WTC11 (cell line): Measurements from ENCODE around the gene ZMIZ1. TPM values are rescaled to one million over a fixed set of nuclear protein-coding genes. Genes with fewer than 3 reads are reported as not detected.

ENCODE experiments used
- ATAC-seq: fragments of 200-7000 bp; cut with Tn5 transposase; 2 replicates; pipeline ENCODE4 v1.10.0; 2021; ENCODE audit warnings: mild to moderate bottlenecking, moderate library complexity
- CTCF ChIA-PET: fragments of 300-600 bp; sonication (Branson Sonifier 250); formaldehyde crosslinking; loops from one replicate; lab custom pipeline; 2021; ENCODE audit warnings: antibody characterized with exemption; lab: Charles Lee
- POLR2A ChIA-PET: fragments of 350-600 bp; sonication (Branson Sonifier 250); formaldehyde crosslinking; loops from one replicate; lab custom pipeline; 2021; ENCODE audit warnings: antibody characterized with exemption; lab: Charles Lee
- DNase-seq: peaks from one replicate; pipeline ENCODE4 v3.0.0; 2021; ENCODE audit warnings: low spot score
- H3K27ac Mint-ChIP-seq: 2 replicates; pipeline ENCODE4 v1.8.0; 2021; ENCODE audit warnings: mixed read lengths
- H3K27me3 Mint-ChIP-seq: 2 replicates; pipeline ENCODE4 v1.8.0; 2021; ENCODE audit warnings: low read depth, mild to moderate bottlenecking, moderate library complexity, mixed read lengths
- H3K36me3 Mint-ChIP-seq: 2 replicates; pipeline ENCODE4 v1.8.0; 2021; ENCODE audit warnings: mixed read lengths
- H3K4me1 Mint-ChIP-seq: 2 replicates; pipeline ENCODE4 v1.8.0; 2022; ENCODE audit warnings: mixed read lengths
- H3K4me3 Mint-ChIP-seq: 2 replicates; pipeline ENCODE4 v1.8.0; 2021; ENCODE audit warnings: mild to moderate bottlenecking, moderate library complexity, mixed read lengths
- H3K9me3 Mint-ChIP-seq: 2 replicates; pipeline ENCODE4 v1.8.0; 2021; ENCODE audit warnings: mixed read lengths
- ATF1 ChIP-seq: sonication (generic); formaldehyde crosslinking; IDR thresholded peaks from 2 replicates; pipeline ENCODE4 v1.8.1; 2023; ENCODE audit warnings: mild to moderate bottlenecking, moderate library complexity, missing genetic modification reagents
- CREB1 ChIP-seq: sonication (generic); formaldehyde crosslinking; IDR thresholded peaks from 2 replicates; pipeline ENCODE4 v1.8.0; 2023; ENCODE audit warnings: mild to moderate bottlenecking, missing genetic modification reagents
- GABPB1 ChIP-seq: sonication (generic); formaldehyde crosslinking; IDR thresholded peaks from 2 replicates; pipeline ENCODE4 v1.8.1; 2023; ENCODE audit warnings: mild to moderate bottlenecking, missing genetic modification reagents
- HMGA2 ChIP-seq: fragments of 250-450 bp; sonication (Bioruptor Pico); IDR thresholded peaks from 2 replicates; pipeline ENCODE4 v1.4.0; 2021; ENCODE audit warnings: mild to moderate bottlenecking, moderate library complexity
- JUN ChIP-seq: sonication (generic); formaldehyde crosslinking; IDR thresholded peaks from 2 replicates; pipeline ENCODE4 v1.8.0; 2023; ENCODE audit warnings: mild to moderate bottlenecking, missing genetic modification reagents
- KAT7 ChIP-seq: sonication (generic); formaldehyde crosslinking; IDR thresholded peaks from 2 replicates; pipeline ENCODE4 v1.8.1; 2023; ENCODE audit warnings: missing genetic modification reagents, mild to moderate bottlenecking, borderline replicate concordance
- NFE2L1 ChIP-seq: sonication (generic); formaldehyde crosslinking; IDR thresholded peaks from 2 replicates; pipeline ENCODE4 v1.8.1; 2023; ENCODE audit warnings: missing genetic modification reagents
- PREB ChIP-seq: sonication (generic); formaldehyde crosslinking; IDR thresholded peaks from 2 replicates; pipeline ENCODE4 v1.8.1; 2022; ENCODE audit warnings: mild to moderate bottlenecking, missing genetic modification reagents, moderate library complexity, borderline replicate concordance
- RORB ChIP-seq: fragments of 250-450 bp; sonication (Bioruptor Pico); IDR thresholded peaks from 2 replicates; pipeline ENCODE4 v1.9.0; 2021; ENCODE audit warnings: mild to moderate bottlenecking
- TEAD4 ChIP-seq: sonication (generic); formaldehyde crosslinking; IDR thresholded peaks from 2 replicates; pipeline ENCODE4 v1.8.0; 2022; ENCODE audit warnings: mild to moderate bottlenecking, missing genetic modification reagents
- TP53 ChIP-seq: sonication (generic); formaldehyde crosslinking; IDR thresholded peaks from 2 replicates; pipeline ENCODE4 v1.8.1; 2023; ENCODE audit warnings: mild to moderate bottlenecking, missing genetic modification reagents
- ZMAT4 ChIP-seq: fragments of 250-450 bp; sonication (Bioruptor Pico); IDR thresholded peaks from 2 replicates; pipeline ENCODE4 v1.9.0; 2021; ENCODE audit warnings: mild to moderate bottlenecking
- ZNF121 ChIP-seq: sonication (generic); formaldehyde crosslinking; IDR thresholded peaks from 2 replicates; pipeline ENCODE4 v1.8.0; 2023; ENCODE audit warnings: missing genetic modification reagents
- ZNF232 ChIP-seq: sonication (generic); formaldehyde crosslinking; IDR thresholded peaks from 2 replicates; pipeline ENCODE4 v1.8.0; 2022; ENCODE audit warnings: mild to moderate bottlenecking, missing genetic modification reagents
- ZNF281 ChIP-seq: sonication (generic); formaldehyde crosslinking; IDR thresholded peaks from 2 replicates; pipeline ENCODE4 v1.8.0; 2023; ENCODE audit warnings: mild to moderate bottlenecking, missing genetic modification reagents
- ZNF423 ChIP-seq: fragments of 250-450 bp; sonication (Bioruptor Pico); IDR thresholded peaks from 2 replicates; pipeline ENCODE4 v2.1.2; 2022; ENCODE audit warnings: mild to moderate bottlenecking, moderate library complexity
- total RNA-seq: library from RNA; stranded (reverse); gene quantifications from 3 replicates; pipeline ENCODE4 v1.2.3, GENCODE V29; 2021
- TF ChIP-seq, protein P1 (sequence below): fragments of 250-450 bp; sonication (Bioruptor Pico); IDR thresholded peaks from 2 replicates; pipeline ENCODE4 v1.9.0; 2021; ENCODE audit warnings: mild to moderate bottlenecking
- TF ChIP-seq, protein P2 (sequence below): sonication (generic); formaldehyde crosslinking; IDR thresholded peaks from 2 replicates; pipeline ENCODE4 v1.8.0; 2022; ENCODE audit warnings: mild to moderate bottlenecking, missing genetic modification reagents

ZMIZ1 gene
- total RNA-seq, 1 experiment from 2014 or later = 44.4 TPM

DNA sequence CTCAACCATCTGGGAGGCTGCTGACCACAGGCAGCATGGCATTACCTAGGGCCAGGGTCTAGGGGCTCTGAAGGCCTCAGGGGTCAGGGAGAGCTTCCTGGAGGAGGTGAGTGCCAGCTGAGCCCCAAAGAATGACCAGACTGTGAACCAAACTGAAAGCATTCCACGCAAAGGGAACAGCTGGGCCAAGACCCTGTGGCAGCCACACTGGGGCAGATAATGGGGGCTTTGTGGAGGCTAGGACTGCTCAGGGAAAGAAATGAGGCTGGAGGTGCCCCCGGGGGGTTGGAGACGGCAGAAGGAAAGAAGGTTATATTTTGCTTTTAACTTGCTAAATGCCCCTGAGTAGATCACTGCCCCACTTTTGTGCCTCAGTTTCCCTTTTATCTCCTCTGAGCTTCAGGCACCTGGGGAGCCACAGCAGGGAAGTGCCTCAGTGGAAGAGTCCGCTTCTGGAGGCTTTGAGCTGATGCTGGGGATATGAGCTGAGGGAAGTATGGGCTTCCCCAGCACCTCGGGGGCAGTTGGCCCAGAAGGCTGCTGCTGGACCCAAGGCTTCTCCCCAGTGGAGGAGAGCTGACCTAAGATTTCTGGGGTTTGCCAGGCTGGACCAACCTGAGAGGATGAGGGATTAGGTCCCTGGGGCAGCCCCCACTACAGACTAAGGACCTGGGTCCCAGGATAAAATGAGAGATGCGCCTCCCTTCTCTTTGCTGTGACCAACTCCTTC is 57.8 kb downstream of the ZMIZ1 start:
- H3K36me3 Mint-ChIP-seq = no peaks in the 10 kb centered on the region
- ATAC-seq (no peak), DNase-seq (no peak)
- H3K27ac Mint-ChIP-seq = peak overlapping the region; percentile 93
- H3K27me3 Mint-ChIP-seq = no peaks in the 10 kb centered on the region
- H3K4me1 Mint-ChIP-seq = peaks cover 56% of the 10 kb centered on the region
- POLR2A ChIA-PET = interaction anchor here (1.3 kb wide), 1 partner anchor 55 kb away, joined by 3 read pairs; no protein-coding TSS in a partner anchor
- no peak overlapping the region for H3K4me3 Mint-ChIP-seq
- CTCF ChIA-PET = interaction anchor here (0.7 to 2.0 kb wide), 7 partner anchors 13 to 105 kb away, joined by 3 to 13 read pairs (median 4); no protein-coding TSS in a partner anchor
- no peaks in the 10 kb centered on the region for H3K9me3 Mint-ChIP-seq
- TF ChIP-seq, protein P1, sequence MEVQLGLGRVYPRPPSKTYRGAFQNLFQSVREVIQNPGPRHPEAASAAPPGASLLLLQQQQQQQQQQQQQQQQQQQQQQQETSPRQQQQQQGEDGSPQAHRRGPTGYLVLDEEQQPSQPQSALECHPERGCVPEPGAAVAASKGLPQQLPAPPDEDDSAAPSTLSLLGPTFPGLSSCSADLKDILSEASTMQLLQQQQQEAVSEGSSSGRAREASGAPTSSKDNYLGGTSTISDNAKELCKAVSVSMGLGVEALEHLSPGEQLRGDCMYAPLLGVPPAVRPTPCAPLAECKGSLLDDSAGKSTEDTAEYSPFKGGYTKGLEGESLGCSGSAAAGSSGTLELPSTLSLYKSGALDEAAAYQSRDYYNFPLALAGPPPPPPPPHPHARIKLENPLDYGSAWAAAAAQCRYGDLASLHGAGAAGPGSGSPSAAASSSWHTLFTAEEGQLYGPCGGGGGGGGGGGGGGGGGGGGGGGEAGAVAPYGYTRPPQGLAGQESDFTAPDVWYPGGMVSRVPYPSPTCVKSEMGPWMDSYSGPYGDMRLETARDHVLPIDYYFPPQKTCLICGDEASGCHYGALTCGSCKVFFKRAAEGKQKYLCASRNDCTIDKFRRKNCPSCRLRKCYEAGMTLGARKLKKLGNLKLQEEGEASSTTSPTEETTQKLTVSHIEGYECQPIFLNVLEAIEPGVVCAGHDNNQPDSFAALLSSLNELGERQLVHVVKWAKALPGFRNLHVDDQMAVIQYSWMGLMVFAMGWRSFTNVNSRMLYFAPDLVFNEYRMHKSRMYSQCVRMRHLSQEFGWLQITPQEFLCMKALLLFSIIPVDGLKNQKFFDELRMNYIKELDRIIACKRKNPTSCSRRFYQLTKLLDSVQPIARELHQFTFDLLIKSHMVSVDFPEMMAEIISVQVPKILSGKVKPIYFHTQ (CRISPR knock-in tag) = no peak
- no peak for TF ChIP-seq TP53 (CRISPR knock-in tag)
- 0 out of 2 replicates have a peak, but pooled peaks have one; percentile 20 for TF ChIP-seq JUN
- no peak for TF ChIP-seq ATF1 (CRISPR knock-in tag)
- TF ChIP-seq HMGA2 (CRISPR knock-in tag) = no peak
- TF ChIP-seq PREB (CRISPR knock-in tag) = no peak
- TF ChIP-seq RORB (CRISPR knock-in tag) = no peak
- no peak for TF ChIP-seq TEAD4

DNA sequence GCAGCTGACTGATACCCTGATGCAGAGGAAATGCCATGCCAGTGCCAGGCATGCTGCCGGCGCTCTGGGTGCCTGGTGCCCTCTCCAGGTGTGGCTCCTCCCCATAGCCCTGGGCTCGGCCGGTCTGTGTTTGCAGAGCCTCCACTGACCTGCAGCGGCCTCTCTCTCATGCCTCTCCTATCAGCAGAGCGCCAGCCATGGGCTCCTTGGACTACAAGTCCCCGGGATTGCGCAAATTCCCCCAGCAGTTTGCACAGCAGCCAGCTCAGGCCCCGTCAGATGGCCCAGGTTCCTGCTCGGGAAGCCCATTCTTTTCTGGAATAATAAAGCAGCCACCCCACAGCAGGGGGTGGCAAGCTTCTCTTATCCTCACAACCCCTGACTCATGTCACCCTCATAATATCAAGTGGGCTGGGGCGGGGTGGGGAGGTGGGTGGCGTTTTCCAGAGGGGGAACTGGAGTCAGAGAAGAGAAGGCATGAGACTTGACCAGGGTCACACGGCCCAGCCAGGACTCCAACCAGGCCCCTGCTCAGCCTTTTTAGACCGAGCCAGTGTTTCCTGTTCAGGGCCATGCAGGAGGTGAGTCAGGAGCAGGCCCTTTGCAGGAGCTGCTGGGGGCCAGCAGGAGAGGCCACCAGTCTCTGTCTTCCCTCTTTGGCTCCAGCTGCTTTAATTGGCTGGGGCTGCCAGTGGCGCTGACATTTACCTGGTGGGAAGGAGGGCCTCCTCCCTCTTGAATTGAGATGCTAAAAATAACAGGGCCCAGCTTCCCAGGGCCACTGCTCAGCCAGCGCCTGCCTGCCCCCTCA is 58.6 kb downstream of the ZMIZ1 start:
- DNase-seq = no peak

DNA sequence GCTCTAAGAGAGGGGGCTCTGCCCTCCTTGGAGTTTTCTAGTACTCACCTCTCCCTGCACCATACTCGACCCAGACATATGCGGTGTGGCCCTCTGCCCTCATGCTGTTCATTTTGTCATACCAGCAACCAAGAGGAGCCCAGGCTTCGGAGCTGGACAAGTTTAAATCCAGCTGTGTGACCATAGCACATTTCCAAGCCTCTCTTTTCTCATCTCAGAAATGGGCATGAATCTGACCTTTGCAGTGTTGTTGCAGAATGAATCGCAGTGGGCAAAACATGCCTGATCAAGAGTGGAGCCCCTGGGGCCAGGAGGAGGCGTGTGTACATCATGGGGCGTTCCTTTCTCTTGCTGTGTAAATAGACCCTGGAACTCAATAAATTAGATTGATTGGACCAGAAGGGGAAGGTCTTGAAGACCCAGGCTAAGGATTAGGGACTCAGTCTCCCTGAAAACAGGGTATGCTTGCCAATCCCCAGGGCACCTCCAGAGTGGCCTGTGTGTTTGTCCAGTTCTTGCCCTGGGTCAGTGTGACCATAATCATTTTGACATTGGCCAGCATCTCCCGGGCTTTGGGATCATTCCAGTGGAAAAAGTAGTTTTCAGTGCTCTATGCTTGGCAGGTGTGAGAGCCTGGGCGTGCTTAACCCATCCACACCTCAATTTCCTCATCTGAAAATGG is 59.6 kb downstream of the ZMIZ1 start:
- Mint-ChIP-seq H3K36me3 (no peaks in the 10 kb centered on the region), H3K4me3 (peak overlapping the region; percentile 6; the same call in 1 of the 2 replicates), H3K9me3 (no peaks in the 10 kb centered on the region), H3K27ac (peak overlapping the region; percentile 34; the same call in 1 of the 2 replicates), H3K4me1 (peaks cover 72% of the 10 kb centered on the region), H3K27me3 (no peaks in the 10 kb centered on the region)
- ATAC-seq (no peak), DNase-seq (no peak)
- ChIA-PET CTCF (interaction anchor here (1.0 to 2.0 kb wide), 9 partner anchors 8 to 74 kb away, joined by 3 to 13 read pairs (median 4); no protein-coding TSS in a partner anchor), POLR2A (interaction anchor here (0.7 to 1.3 kb wide), 2 partner anchors 53 to 57 kb away, joined by 3 read pairs; no protein-coding TSS in a partner anchor)
- TF ChIP-seq ZNF281 (CRISPR knock-in tag) (no peak), NFE2L1 (no peak), KAT7 (CRISPR knock-in tag) (no peak), ZNF423 (CRISPR knock-in tag) (no peak), ZMAT4 (CRISPR knock-in tag) (no peak), ZNF232 (CRISPR knock-in tag) (no peak), CREB1 (CRISPR knock-in tag) (no peak)
- TF ChIP-seq, protein P2, sequence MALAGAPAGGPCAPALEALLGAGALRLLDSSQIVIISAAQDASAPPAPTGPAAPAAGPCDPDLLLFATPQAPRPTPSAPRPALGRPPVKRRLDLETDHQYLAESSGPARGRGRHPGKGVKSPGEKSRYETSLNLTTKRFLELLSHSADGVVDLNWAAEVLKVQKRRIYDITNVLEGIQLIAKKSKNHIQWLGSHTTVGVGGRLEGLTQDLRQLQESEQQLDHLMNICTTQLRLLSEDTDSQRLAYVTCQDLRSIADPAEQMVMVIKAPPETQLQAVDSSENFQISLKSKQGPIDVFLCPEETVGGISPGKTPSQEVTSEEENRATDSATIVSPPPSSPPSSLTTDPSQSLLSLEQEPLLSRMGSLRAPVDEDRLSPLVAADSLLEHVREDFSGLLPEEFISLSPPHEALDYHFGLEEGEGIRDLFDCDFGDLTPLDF (CRISPR knock-in tag) = no peak

More for the DNA sequence above, 58.6 kb downstream of the ZMIZ1 start:
- H3K27me3 Mint-ChIP-seq = no peaks in the 10 kb centered on the region
- TF ChIP-seq ZNF121 (CRISPR knock-in tag) (peak; percentile 45; the same call in 1 of the 2 replicates), GABPB1 (CRISPR knock-in tag) (peak; percentile 64; the same call in 1 of the 2 replicates), CREB1 (CRISPR knock-in tag) (no peak), TP53 (CRISPR knock-in tag) (no peak)
- H3K4me3 Mint-ChIP-seq = no peak overlapping the region
- no peaks in the 10 kb centered on the region for H3K9me3 Mint-ChIP-seq
- peak; percentile 33 for ATAC-seq
- H3K27ac Mint-ChIP-seq = peak overlapping the region; percentile 93
- H3K36me3 Mint-ChIP-seq = no peaks in the 10 kb centered on the region
- H3K4me1 Mint-ChIP-seq = peaks cover 65% of the 10 kb centered on the region
- POLR2A ChIA-PET = interaction anchor here (1.3 kb wide), 1 partner anchor 56 kb away, joined by 3 read pairs; no protein-coding TSS in a partner anchor
- CTCF ChIA-PET = interaction anchor here (0.7 to 2.0 kb wide), 11 partner anchors 9 to 105 kb away, joined by 3 to 13 read pairs (median 4); no protein-coding TSS in a partner anchor
